HCT116 (cell line): ENCODE measurements around the gene IFT88. TPM values are rescaled to one million over a fixed set of nuclear protein-coding genes. Genes with fewer than 3 reads are reported as not detected.

Experiments
- ATAC-seq: fragments of 200-7000 bp; cut with Tn5 transposase; 2 replicates; pipeline ENCODE4 v1.9.1; 2020; ENCODE audit warnings: mild to moderate bottlenecking, moderate library complexity
- BruUV-seq: library from RNA; stranded (reverse); fragments of 400-500 nt; replicated peaks from 2 replicates; lab custom pipeline; 2021; lab: Mats Ljungman, UMichigan
- CTCF ChIA-PET: fragments of 300-600 bp; sonication (Branson Sonifier 250); formaldehyde crosslinking; loops from one replicate; lab custom pipeline; 2021; ENCODE audit warnings: antibody characterized with exemption; lab: Charles Lee
- POLR2A ChIA-PET: fragments of 300-600, 350-600 bp; sonication (Branson Sonifier 250); formaldehyde crosslinking; loops from one replicate; lab custom pipeline; 2021; ENCODE audit warnings: antibody characterized with exemption; lab: Charles Lee
- RAD21 ChIA-PET, 2 experiments: fragments of 300-600 bp; sonication (Branson Sonifier 250); formaldehyde crosslinking; loops; one replicate each; lab custom pipeline; 2023; ENCODE audit warnings: low total read pairs in 2 of 2; ENCODE audit not compliant: uncharacterized antibody in 2 of 2, unreplicated experiment in 2 of 2, low non-redundant PET in 1 of 2; lab: Charles Lee
- DNase-seq: peaks from one replicate; pipeline ENCODE4 v3.0.0-alpha.2; 2010; ENCODE audit warnings: low read depth, low spot score
- H2AFZ ChIP-seq: fragments of 200-600 bp; shearing (Covaris generic), sonication (generic); 2 replicates; pipeline ENCODE4 v1.6.1; 2017; ENCODE audit warnings: low read depth, mixed run types, mixed read lengths, antibody characterized with exemption, low read length; ENCODE audit not compliant: poor library complexity, severe bottlenecking
- H3K27ac ChIP-seq: 2 replicates; pipeline ENCODE4 v1.5.1; 2012; ENCODE audit warnings: low read depth, low read length
- H3K27me3 ChIP-seq: fragments of 200-600 bp; sonication (generic); 2 replicates; pipeline ENCODE4 v1.6.1; 2016; ENCODE audit warnings: mixed run types, low read length, mixed read lengths; ENCODE audit not compliant: insufficient read depth
- H3K36me3 ChIP-seq, 2 experiments: fragments of 200-500 bp in 1 of 2; fragments of 200-600 bp in 1 of 2; sonication (Bioruptor generic) in 1 of 2; sonication (generic) in 1 of 2; 2 replicates each; pipeline versions ENCODE4 v1.5.1 to v1.6.1; 2014 to 2016; ENCODE audit warnings: low read length in 2 of 2, inconsistent platforms in 1 of 2, mixed read lengths in 1 of 2, mixed run types in 1 of 2; ENCODE audit not compliant: insufficient read depth in 2 of 2, control insufficient read depth in 1 of 2
- H3K4me1 ChIP-seq, 2 experiments: fragments of 200-600 bp in 1 of 2; sonication (generic) in 1 of 2; 2 replicates each; pipeline versions ENCODE4 v1.5.1 to v1.6.1; 2012 to 2017; ENCODE audit warnings: low read length in 2 of 2, inconsistent platforms in 1 of 2, mild to moderate bottlenecking in 1 of 2, mixed read lengths in 1 of 2, mixed run types in 1 of 2, moderate library complexity in 1 of 2; ENCODE audit not compliant: insufficient read depth in 2 of 2, control insufficient read depth in 1 of 2
- H3K4me2 ChIP-seq: fragments of 200-600 bp; sonication (generic); 2 replicates; pipeline ENCODE4 v1.6.1; 2017; ENCODE audit warnings: mixed run types, low read length, mixed read lengths
- H3K4me3 ChIP-seq, 2 experiments: fragments of 200-600 bp in 1 of 2; sonication (generic) in 1 of 2; replicated peaks in 1 of 2; 2 replicates each; pipeline ENCODE4 v1.5.1; 2011 to 2016; ENCODE audit warnings: low read length in 2 of 2, control low read depth in 1 of 2, low read depth in 1 of 2, mild to moderate bottlenecking in 1 of 2, mixed read lengths in 1 of 2, mixed run types in 1 of 2
- H3K79me2 ChIP-seq: fragments of 200-600 bp; sonication (generic); 2 replicates; pipeline ENCODE4 v1.6.1; 2017; ENCODE audit warnings: mild to moderate bottlenecking, mixed run types, low read length, moderate library complexity, mixed read lengths; ENCODE audit not compliant: insufficient read depth
- H3K9ac ChIP-seq: fragments of 200-600 bp; sonication (generic); 2 replicates; pipeline ENCODE4 v1.6.1; 2016; ENCODE audit warnings: low read length, mixed read lengths
- H3K9me2 ChIP-seq: fragments of 200-600 bp; sonication (generic), shearing (Covaris generic); 2 replicates; pipeline ENCODE4 v1.6.1; 2017; ENCODE audit warnings: mixed run types, mild to moderate bottlenecking, moderate library complexity; ENCODE audit not compliant: insufficient read depth
- H3K9me3 ChIP-seq, 2 experiments: fragments of 200-500 bp in 1 of 2; fragments of 200-600 bp in 1 of 2; sonication (Bioruptor generic) in 1 of 2; sonication (generic) in 1 of 2; 2 replicates each; pipeline ENCODE4 v1.6.1; 2014 to 2017; ENCODE audit warnings: low read length in 2 of 2, mixed read lengths in 2 of 2, inconsistent platforms in 1 of 2, low read depth in 1 of 2, mild to moderate bottlenecking in 1 of 2, mixed run types in 1 of 2, moderate library complexity in 1 of 2; ENCODE audit not compliant: control insufficient read depth in 1 of 2, insufficient read depth in 1 of 2
- H4K20me1 ChIP-seq: fragments of 200-600 bp; sonication (generic), shearing (Covaris generic); 2 replicates; pipeline ENCODE4 v1.6.1; 2017; ENCODE audit warnings: mixed run types, mild to moderate bottlenecking, moderate library complexity; ENCODE audit not compliant: insufficient read depth
- CBX3 ChIP-seq: IDR thresholded peaks from 2 replicates; pipeline ENCODE4 v1.6.1; 2012; ENCODE audit warnings: low read depth
- CEBPB ChIP-seq: IDR thresholded peaks from 2 replicates; pipeline ENCODE4 v1.6.1; 2012; ENCODE audit warnings: low read depth
- EGR1 ChIP-seq: IDR thresholded peaks from 2 replicates; pipeline ENCODE4 v1.6.1; 2012; ENCODE audit warnings: low read depth
- ELF1 ChIP-seq: IDR thresholded peaks from 2 replicates; pipeline ENCODE4 v1.6.1; 2012; ENCODE audit warnings: low read depth, borderline replicate concordance
- EZH2 ChIP-seq: fragments of 200-600 bp; sonication (generic); IDR thresholded peaks from 2 replicates; pipeline ENCODE4 v1.6.1; 2017; ENCODE audit warnings: antibody characterized with exemption, mixed run types
- EZH2phosphoT487 ChIP-seq: fragments of 200-600 bp; IDR thresholded peaks from 2 replicates; pipeline ENCODE4 v1.6.1; 2018; ENCODE audit warnings: antibody characterized with exemption, borderline replicate concordance
- FOSL1 ChIP-seq: IDR thresholded peaks from 2 replicates; pipeline ENCODE4 v1.6.1; 2012; ENCODE audit warnings: low read depth
- JUND ChIP-seq: IDR thresholded peaks from 2 replicates; pipeline ENCODE4 v1.6.1; 2012
- POLR2A ChIP-seq: IDR thresholded peaks from 2 replicates; pipeline ENCODE4 v1.7.0; 2011; ENCODE audit warnings: borderline replicate concordance; ENCODE audit not compliant: insufficient read depth, insufficient read length; ENCODE audit errors: extremely low read depth
- POLR2AphosphoS5 ChIP-seq: IDR thresholded peaks from 2 replicates; pipeline ENCODE4 v1.6.1; 2011; ENCODE audit warnings: mild to moderate bottlenecking, low read depth, low read length, moderate library complexity
- RAD21 ChIP-seq: IDR thresholded peaks from 2 replicates; pipeline ENCODE4 v1.6.1; 2012; ENCODE audit warnings: low read depth, mild to moderate bottlenecking
- SIN3A ChIP-seq: IDR thresholded peaks from 2 replicates; pipeline ENCODE4 v1.6.1; 2012; ENCODE audit warnings: low read depth
- TCF7L2 ChIP-seq: IDR thresholded peaks from 2 replicates; pipeline ENCODE4 v1.7.0; 2011; ENCODE audit warnings: borderline replicate concordance, inconsistent platforms; ENCODE audit not compliant: insufficient read depth, insufficient read length; ENCODE audit errors: extremely low read depth
- YY1 ChIP-seq: IDR thresholded peaks from 2 replicates; pipeline ENCODE4 v1.6.1; 2011; ENCODE audit warnings: low read length, low read depth, moderate library complexity, mild to moderate bottlenecking; ENCODE audit not compliant: insufficient replicate concordance; ENCODE audit errors: extremely low read depth
- ZFX ChIP-seq: fragments of 450-650 bp; IDR thresholded peaks from 2 replicates; pipeline ENCODE4 v1.6.1; 2017
- ZNF274 ChIP-seq: fragments of 200-500 bp; sonication (Bioruptor generic); IDR thresholded peaks from 2 replicates; pipeline ENCODE4 v1.6.1; 2014; ENCODE audit warnings: mild to moderate bottlenecking, low read depth, low read length, inconsistent platforms
- intact Hi-C: fragments of 100-400 bp; cut with micrococcal nuclease; formaldehyde crosslinking; loops from 2 replicates; pipeline ENCODE4 v1.10.0; 2022
- total RNA-seq: library from RNA; stranded (reverse); gene quantifications from one replicate; pipeline ENCODE4 v1.2.1, GENCODE V29; 2021; ENCODE audit not compliant: unreplicated experiment
- TF ChIP-seq, protein P1 (sequence below): IDR thresholded peaks from 2 replicates; pipeline ENCODE4 v1.6.1; 2011; ENCODE audit warnings: mild to moderate bottlenecking, low read length, moderate library complexity; ENCODE audit not compliant: insufficient replicate concordance; ENCODE audit errors: extremely low read depth
- TF ChIP-seq, protein P2 (sequence below): IDR thresholded peaks from 2 replicates; pipeline ENCODE4 v1.6.1; 2012; ENCODE audit warnings: low read depth
- TF ChIP-seq, protein P3 (sequence below): IDR thresholded peaks from 2 replicates; pipeline ENCODE4 v1.6.1; 2012
- TF ChIP-seq, protein P4 (sequence below): IDR thresholded peaks from 2 replicates; pipeline ENCODE4 v1.6.1; 2012

IFT88 gene
- total RNA-seq, 1 experiment from 2014 or later: 13.1 TPM

DNA sequence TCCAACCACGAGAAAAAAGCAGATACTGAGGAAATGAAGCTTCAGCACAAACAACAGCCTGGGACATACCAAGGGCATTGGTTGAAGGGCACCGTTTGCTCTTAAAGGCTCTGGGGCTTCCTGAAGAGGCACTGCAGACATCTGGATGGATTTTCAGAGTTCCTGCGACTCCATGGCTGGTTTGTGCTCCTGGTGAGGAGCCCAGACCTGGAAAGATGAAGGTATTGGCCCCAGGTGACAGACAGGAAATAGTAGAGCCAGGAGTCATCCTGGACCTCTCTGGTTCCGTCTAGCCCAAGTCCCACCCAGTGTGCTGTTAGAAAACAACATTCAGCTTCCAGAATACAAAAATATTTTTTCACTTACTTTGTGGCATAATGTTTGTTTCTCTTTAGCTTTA, 142.8 kb downstream of the IFT88 start:
- no peak for DNase-seq
- Histone ChIP-seq H4K20me1 (no peaks in the 10 kb centered on the region), H3K4me1 (peaks cover 0 to 24% of the 10 kb centered on the region in 2 experiments; a peak in 3 of 4 replicates), H3K9me2 (no peaks in the 10 kb centered on the region), H3K79me2 (no peaks in the 10 kb centered on the region), H3K4me2 (no peak overlapping the region), H3K9ac (no peak overlapping the region), H3K27ac (no peak overlapping the region), H3K9me3 (no peaks in the 10 kb centered on the region), H2AFZ (no peak overlapping the region), H3K36me3 (no peaks in the 10 kb centered on the region), H3K27me3 (no peaks in the 10 kb centered on the region), H3K4me3 (no peak overlapping the region)
- POLR2A ChIA-PET: no interaction called here
- no TSS peak for BruUV-seq
- intact Hi-C loops: loop anchor here (5.0 to 10.0 kb wide), 2 partner anchors 212 to 515 kb away; partner anchors contain the start of gene GJB2
- no peak for ATAC-seq
- TF ChIP-seq RAD21: no peak
- no peak for TF ChIP-seq EZH2phosphoT487
- no peak for TF ChIP-seq POLR2A
- TF ChIP-seq ELF1: no peak
- TF ChIP-seq, protein P1, sequence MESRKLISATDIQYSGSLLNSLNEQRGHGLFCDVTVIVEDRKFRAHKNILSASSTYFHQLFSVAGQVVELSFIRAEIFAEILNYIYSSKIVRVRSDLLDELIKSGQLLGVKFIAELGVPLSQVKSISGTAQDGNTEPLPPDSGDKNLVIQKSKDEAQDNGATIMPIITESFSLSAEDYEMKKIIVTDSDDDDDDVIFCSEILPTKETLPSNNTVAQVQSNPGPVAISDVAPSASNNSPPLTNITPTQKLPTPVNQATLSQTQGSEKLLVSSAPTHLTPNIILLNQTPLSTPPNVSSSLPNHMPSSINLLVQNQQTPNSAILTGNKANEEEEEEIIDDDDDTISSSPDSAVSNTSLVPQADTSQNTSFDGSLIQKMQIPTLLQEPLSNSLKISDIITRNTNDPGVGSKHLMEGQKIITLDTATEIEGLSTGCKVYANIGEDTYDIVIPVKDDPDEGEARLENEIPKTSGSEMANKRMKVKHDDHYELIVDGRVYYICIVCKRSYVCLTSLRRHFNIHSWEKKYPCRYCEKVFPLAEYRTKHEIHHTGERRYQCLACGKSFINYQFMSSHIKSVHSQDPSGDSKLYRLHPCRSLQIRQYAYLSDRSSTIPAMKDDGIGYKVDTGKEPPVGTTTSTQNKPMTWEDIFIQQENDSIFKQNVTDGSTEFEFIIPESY: no peak
- TF ChIP-seq ZNF274: no peak
- TF ChIP-seq, protein P2, sequence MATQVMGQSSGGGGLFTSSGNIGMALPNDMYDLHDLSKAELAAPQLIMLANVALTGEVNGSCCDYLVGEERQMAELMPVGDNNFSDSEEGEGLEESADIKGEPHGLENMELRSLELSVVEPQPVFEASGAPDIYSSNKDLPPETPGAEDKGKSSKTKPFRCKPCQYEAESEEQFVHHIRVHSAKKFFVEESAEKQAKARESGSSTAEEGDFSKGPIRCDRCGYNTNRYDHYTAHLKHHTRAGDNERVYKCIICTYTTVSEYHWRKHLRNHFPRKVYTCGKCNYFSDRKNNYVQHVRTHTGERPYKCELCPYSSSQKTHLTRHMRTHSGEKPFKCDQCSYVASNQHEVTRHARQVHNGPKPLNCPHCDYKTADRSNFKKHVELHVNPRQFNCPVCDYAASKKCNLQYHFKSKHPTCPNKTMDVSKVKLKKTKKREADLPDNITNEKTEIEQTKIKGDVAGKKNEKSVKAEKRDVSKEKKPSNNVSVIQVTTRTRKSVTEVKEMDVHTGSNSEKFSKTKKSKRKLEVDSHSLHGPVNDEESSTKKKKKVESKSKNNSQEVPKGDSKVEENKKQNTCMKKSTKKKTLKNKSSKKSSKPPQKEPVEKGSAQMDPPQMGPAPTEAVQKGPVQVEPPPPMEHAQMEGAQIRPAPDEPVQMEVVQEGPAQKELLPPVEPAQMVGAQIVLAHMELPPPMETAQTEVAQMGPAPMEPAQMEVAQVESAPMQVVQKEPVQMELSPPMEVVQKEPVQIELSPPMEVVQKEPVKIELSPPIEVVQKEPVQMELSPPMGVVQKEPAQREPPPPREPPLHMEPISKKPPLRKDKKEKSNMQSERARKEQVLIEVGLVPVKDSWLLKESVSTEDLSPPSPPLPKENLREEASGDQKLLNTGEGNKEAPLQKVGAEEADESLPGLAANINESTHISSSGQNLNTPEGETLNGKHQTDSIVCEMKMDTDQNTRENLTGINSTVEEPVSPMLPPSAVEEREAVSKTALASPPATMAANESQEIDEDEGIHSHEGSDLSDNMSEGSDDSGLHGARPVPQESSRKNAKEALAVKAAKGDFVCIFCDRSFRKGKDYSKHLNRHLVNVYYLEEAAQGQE: no peak
- no peak for TF ChIP-seq EZH2
- no peak for TF ChIP-seq JUND
- TF ChIP-seq, protein P3, sequence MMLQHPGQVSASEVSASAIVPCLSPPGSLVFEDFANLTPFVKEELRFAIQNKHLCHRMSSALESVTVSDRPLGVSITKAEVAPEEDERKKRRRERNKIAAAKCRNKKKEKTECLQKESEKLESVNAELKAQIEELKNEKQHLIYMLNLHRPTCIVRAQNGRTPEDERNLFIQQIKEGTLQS: no peak
- TF ChIP-seq, protein P4, sequence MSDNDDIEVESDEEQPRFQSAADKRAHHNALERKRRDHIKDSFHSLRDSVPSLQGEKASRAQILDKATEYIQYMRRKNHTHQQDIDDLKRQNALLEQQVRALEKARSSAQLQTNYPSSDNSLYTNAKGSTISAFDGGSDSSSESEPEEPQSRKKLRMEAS: no peak
- TF ChIP-seq ZFX: no peak
- no peak for TF ChIP-seq CEBPB
- no peak for TF ChIP-seq SIN3A
- no peak for TF ChIP-seq TCF7L2
- no peak for TF ChIP-seq FOSL1
- TF ChIP-seq YY1: no peak
- TF ChIP-seq POLR2AphosphoS5: no peak
- no peak for TF ChIP-seq EGR1
- no peak for TF ChIP-seq CBX3
- RAD21 ChIA-PET: no interaction called here
- CTCF ChIA-PET: interaction anchor here (0.9 to 1.3 kb wide), 2 partner anchors 12 to 215 kb away, joined by 3 to 5 read pairs; no protein-coding TSS in a partner anchor
